ENCODE measurements around the gene TVP23C.

- TF ChIP-seq CTCF (IDR thresholded peaks at IDR 0.05; ENCODE audit: control extremely low read depth in 1 of 3, insufficient read depth in 1 of 3, low read depth in 1 of 3, low read length in 3 of 3) (no peak), POLR2AphosphoS5 (IDR thresholded peaks at IDR 0.05; ENCODE audit: low read depth, low read length) (no peak), SP2 (IDR thresholded peaks at IDR 0.05; ENCODE audit: low read length) (no peak), RAD21 (IDR thresholded peaks at IDR 0.05 in 1 of 2, conservative IDR thresholded peaks at IDR 0.05 in 1 of 2; ENCODE audit: low read depth in 2 of 2, low read length in 2 of 2) (no peak), JUN (IDR thresholded peaks at IDR 0.05; ENCODE audit: low read depth, low read length) (no peak)
Observed at GRCh38 chr17:15501793-15502192, 61.5 kb downstream of the TVP23C start.
